Mesenchymal stem cell (in vitro differentiated cells and primary cell): Measurements from ENCODE around the gene CD248.

Experiments
- DNase-seq: peaks from one replicate; pipeline ENCODE4 v3.0.0-alpha.2; 2013
- H2AFZ ChIP-seq: one replicate; pipeline ENCODE4 v1.6.1; 2013; ENCODE audit warnings: low read depth, mild to moderate bottlenecking, control low read depth, inconsistent platforms, low read length, moderate library complexity
- H2AK5ac ChIP-seq: 2 replicates; pipeline ENCODE4 v1.6.1; 2013; ENCODE audit warnings: low read length, moderate library complexity, mild to moderate bottlenecking, inconsistent platforms; ENCODE audit not compliant: severe bottlenecking
- H2BK120ac ChIP-seq: one replicate; pipeline ENCODE4 v1.6.1; 2013; ENCODE audit warnings: low read depth, mild to moderate bottlenecking, inconsistent platforms, low read length, moderate library complexity
- H2BK12ac ChIP-seq, 2 experiments: one replicate each; pipeline ENCODE4 v1.6.1; 2013; ENCODE audit warnings: inconsistent platforms in 2 of 2, low read length in 2 of 2, mild to moderate bottlenecking in 2 of 2, moderate library complexity in 2 of 2, control low read depth in 1 of 2
- H2BK15ac ChIP-seq: one replicate; pipeline ENCODE4 v1.6.1; 2013; ENCODE audit warnings: mild to moderate bottlenecking, low read depth, inconsistent platforms; ENCODE audit not compliant: poor library complexity, severe bottlenecking
- H2BK5ac ChIP-seq: 2 replicates; pipeline ENCODE4 v1.6.1; 2013; ENCODE audit warnings: low read depth, mild to moderate bottlenecking, low read length, control low read depth, inconsistent platforms; ENCODE audit not compliant: poor library complexity, severe bottlenecking
- H3K14ac ChIP-seq, 2 experiments: one replicate each; pipeline ENCODE4 v1.6.1; 2013; ENCODE audit warnings: inconsistent platforms in 2 of 2, low read length in 2 of 2, control low read depth in 1 of 2, mild to moderate bottlenecking in 1 of 2, moderate library complexity in 1 of 2
- H3K18ac ChIP-seq, 2 experiments: one replicate each; pipeline ENCODE4 v1.6.1; 2013; ENCODE audit warnings: inconsistent platforms in 2 of 2, low read length in 2 of 2, control low read depth in 1 of 2, low read depth in 1 of 2, mild to moderate bottlenecking in 1 of 2
- H3K23ac ChIP-seq, 2 experiments: one replicate each; pipeline ENCODE4 v1.6.1; 2013; ENCODE audit warnings: inconsistent platforms in 2 of 2, low read length in 2 of 2, mild to moderate bottlenecking in 2 of 2, moderate library complexity in 2 of 2, control low read depth in 1 of 2
- H3K27ac ChIP-seq: 2 replicates; pipeline ENCODE4 v1.5.1; 2013; ENCODE audit warnings: mild to moderate bottlenecking, moderate library complexity, low read length, control low read depth, inconsistent platforms; ENCODE audit not compliant: poor library complexity, severe bottlenecking
- H3K27me3 ChIP-seq, 2 experiments: 2 replicates each; pipeline versions ENCODE4 v1.6.1 to v1.7.0; 2013; ENCODE audit warnings: low read length in 2 of 2, mild to moderate bottlenecking in 2 of 2, moderate library complexity in 2 of 2, control low read depth in 1 of 2, inconsistent platforms in 1 of 2; ENCODE audit not compliant: control insufficient read depth in 1 of 2, insufficient read depth in 1 of 2
- H3K36me3 ChIP-seq, 2 experiments: 2 replicates each; pipeline versions ENCODE4 v1.6.1 to v1.7.0; 2013; ENCODE audit warnings: low read length in 2 of 2, control low read depth in 1 of 2, inconsistent platforms in 1 of 2, low read depth in 1 of 2, mild to moderate bottlenecking in 1 of 2; ENCODE audit not compliant: insufficient read depth in 2 of 2, control insufficient read depth in 1 of 2
- H3K4ac ChIP-seq, 2 experiments: one replicate each; pipeline ENCODE4 v1.6.1; 2013; ENCODE audit warnings: inconsistent platforms in 2 of 2, low read length in 2 of 2, mild to moderate bottlenecking in 2 of 2, moderate library complexity in 2 of 2, control low read depth in 1 of 2, low read depth in 1 of 2
- H3K4me1 ChIP-seq: 2 replicates; pipeline ENCODE4 v1.6.1; 2013; ENCODE audit warnings: low read depth, low read length, control low read depth; ENCODE audit not compliant: control insufficient read depth, insufficient read depth
- H3K4me2 ChIP-seq: 2 replicates; pipeline ENCODE4 v1.6.1; 2013; ENCODE audit warnings: low read length, mild to moderate bottlenecking, inconsistent platforms; ENCODE audit not compliant: poor library complexity, severe bottlenecking
- H3K4me3 ChIP-seq, 2 experiments: 2 replicates each; pipeline versions ENCODE4 v1.5.1 to v1.7.0; 2013; ENCODE audit warnings: low read length in 2 of 2, mild to moderate bottlenecking in 2 of 2, control low read depth in 1 of 2, low read depth in 1 of 2; ENCODE audit not compliant: insufficient read depth in 1 of 2
- H3K79me1 ChIP-seq: replicated peaks from 2 replicates; pipeline ENCODE4 v1.6.1; 2013; ENCODE audit warnings: mild to moderate bottlenecking, control low read depth, low read length, inconsistent platforms; ENCODE audit not compliant: poor library complexity, severe bottlenecking
- H3K9ac ChIP-seq: 2 replicates; pipeline ENCODE4 v1.7.0; 2013; ENCODE audit warnings: mild to moderate bottlenecking, low read length, moderate library complexity
- H3K9me3 ChIP-seq: 2 replicates; pipeline ENCODE4 v1.7.0; 2013; ENCODE audit warnings: mild to moderate bottlenecking, low read length; ENCODE audit not compliant: control insufficient read depth
- H4K8ac ChIP-seq: one replicate; pipeline ENCODE4 v1.6.1; 2013; ENCODE audit warnings: inconsistent platforms, mild to moderate bottlenecking, low read length, moderate library complexity
- H4K91ac ChIP-seq: one replicate; pipeline ENCODE4 v1.6.1; 2013; ENCODE audit warnings: mild to moderate bottlenecking, low read length, inconsistent platforms
- WGBS: methylation state at CpG from one replicate; pipeline ENCODE4 v1.1.7; 2013; ENCODE audit warnings: mixed read lengths; 5-methylcytosine and 5-hydroxymethylcytosine counted together

CD248 gene

DNA sequence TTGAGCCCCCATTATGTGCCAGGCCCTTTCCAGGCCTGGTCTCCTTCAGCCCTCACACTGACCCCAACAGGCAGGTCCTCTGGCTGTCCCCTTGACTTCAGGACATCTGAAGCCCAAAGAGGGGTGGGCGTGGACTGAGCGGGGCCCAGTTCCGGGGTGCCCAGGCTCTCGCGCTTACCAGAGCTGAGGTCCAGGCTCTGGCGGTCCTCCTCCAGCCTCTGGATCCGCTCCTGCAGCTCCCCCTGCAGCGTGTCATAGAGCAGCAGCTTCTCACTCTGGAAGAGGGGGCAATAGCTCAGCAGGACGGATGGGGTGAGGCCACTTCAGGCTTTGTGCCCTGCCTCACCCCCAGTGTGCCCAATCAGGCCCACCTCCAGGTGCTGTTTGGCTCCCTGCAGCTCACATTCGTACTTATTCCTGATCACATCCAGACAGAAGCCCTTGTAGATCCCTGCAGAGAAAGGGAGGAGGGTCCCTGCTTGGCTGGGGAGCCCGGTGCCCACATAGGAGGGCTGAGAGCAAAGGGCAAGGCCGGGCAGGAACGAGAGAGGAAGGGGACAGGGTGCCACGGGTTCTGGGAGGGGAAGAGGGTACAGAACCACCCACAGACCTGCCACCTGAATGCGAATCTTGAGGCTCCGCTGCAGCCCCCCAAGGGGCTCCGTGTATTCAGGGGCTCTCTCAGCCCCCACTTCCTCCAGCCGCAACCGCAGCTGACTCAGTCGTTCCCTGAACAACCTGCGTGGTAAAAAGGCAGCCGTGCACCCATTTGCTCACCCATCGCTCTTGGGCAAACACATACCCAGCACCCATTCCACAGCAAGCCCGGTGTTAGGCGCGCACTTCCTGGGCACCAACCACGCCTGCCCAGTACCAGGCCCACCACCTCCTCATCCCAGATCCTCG is 24.0 kb upstream of the CD248 start:
- no peak overlapping the region for H2AK5ac ChIP-seq
- no peak overlapping the region for H3K4ac ChIP-seq
- no peak for DNase-seq
- no peaks in the 10 kb centered on the region for H3K9me3 ChIP-seq
- no peak overlapping the region for H2BK15ac ChIP-seq
- no peak overlapping the region for H3K14ac ChIP-seq
- H3K27ac ChIP-seq = no peak overlapping the region
- H3K23ac ChIP-seq = no peak overlapping the region
- no peak overlapping the region for H3K9ac ChIP-seq
- peaks cover 47 to 52% of the 10 kb centered on the region in 2 experiments for H3K36me3 ChIP-seq
- H2BK120ac ChIP-seq = no peak overlapping the region
- H3K79me1 ChIP-seq = peaks cover 31% of the 10 kb centered on the region
- no peak overlapping the region for H4K91ac ChIP-seq
- no peak overlapping the region for H3K4me3 ChIP-seq
- no peak overlapping the region for H2AFZ ChIP-seq
- no peak overlapping the region for H4K8ac ChIP-seq
- H3K27me3 ChIP-seq = no peaks in the 10 kb centered on the region
- peaks cover 56% of the 10 kb centered on the region for H3K4me1 ChIP-seq
- H2BK12ac ChIP-seq = no peak overlapping the region
- no peak overlapping the region for H2BK5ac ChIP-seq
- WGBS = 96% methylated on average over 26 of the region's 28 CpGs
- H3K18ac ChIP-seq = no peak overlapping the region
- H3K4me2 ChIP-seq = no peak overlapping the region

DNA sequence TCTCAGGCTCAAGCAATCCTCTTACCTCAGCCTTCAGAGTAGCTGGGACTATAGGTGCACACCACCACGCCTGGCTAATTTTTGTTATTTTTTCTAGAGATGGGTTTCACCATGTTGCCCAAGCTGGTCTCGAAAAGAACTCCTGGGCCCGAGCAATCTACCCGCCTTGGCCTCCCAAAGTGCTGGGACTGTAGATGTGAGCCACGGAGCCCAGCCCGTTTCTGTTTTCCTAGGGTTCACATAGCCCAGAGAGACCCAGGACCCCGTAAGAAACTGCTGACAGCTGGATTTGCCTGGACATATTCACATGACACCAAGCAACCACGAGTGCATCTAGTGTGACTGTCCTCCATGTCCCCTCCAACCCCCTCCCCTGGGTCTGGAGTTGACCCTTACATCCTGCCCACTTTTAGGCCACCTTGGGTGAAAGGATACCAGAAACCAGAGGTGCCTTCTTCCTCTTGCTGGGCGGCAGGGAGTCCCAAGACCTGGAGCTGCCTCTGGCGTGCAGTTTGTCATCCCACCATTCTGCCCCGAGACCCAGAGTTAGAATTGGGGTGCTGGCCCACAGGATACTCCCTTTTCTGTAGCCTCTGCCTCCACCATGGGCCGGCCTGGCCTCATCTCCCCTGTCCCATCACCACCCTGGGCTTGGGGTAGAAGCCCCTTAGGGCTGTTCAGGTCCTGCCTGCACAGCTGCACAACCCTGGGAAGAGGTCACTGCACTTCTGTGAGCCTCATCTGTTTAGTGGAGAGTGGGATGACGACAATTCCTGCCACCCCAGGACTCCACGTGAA is 23.0 kb upstream of the CD248 start:
- H2AFZ ChIP-seq = no peak overlapping the region
- no peak overlapping the region for H2BK120ac ChIP-seq
- no peak overlapping the region for H3K4me2 ChIP-seq
- WGBS = 83% methylated on average over 14 of the region's 14 CpGs
- no peaks in the 10 kb centered on the region for H3K27me3 ChIP-seq
- no peak overlapping the region for H3K4me3 ChIP-seq
- no peak overlapping the region for H3K18ac ChIP-seq
- H3K36me3 ChIP-seq = peaks cover 47 to 52% of the 10 kb centered on the region in 2 experiments
- no peak overlapping the region for H3K14ac ChIP-seq
- H3K9ac ChIP-seq = peak overlapping the region; percentile 0
- no peak overlapping the region for H2BK12ac ChIP-seq
- H3K4me1 ChIP-seq = peaks cover 57% of the 10 kb centered on the region
- no peak overlapping the region for H3K23ac ChIP-seq
- no peak overlapping the region for H3K4ac ChIP-seq
- DNase-seq = no peak
- no peaks in the 10 kb centered on the region for H3K9me3 ChIP-seq
- H3K27ac ChIP-seq = no peak overlapping the region
- H2AK5ac ChIP-seq = no peak overlapping the region
- H2BK15ac ChIP-seq = no peak overlapping the region
- H2BK5ac ChIP-seq = no peak overlapping the region
- H4K91ac ChIP-seq = no peak overlapping the region
- H4K8ac ChIP-seq = no peak overlapping the region
- peaks cover 28% of the 10 kb centered on the region for H3K79me1 ChIP-seq

DNA sequence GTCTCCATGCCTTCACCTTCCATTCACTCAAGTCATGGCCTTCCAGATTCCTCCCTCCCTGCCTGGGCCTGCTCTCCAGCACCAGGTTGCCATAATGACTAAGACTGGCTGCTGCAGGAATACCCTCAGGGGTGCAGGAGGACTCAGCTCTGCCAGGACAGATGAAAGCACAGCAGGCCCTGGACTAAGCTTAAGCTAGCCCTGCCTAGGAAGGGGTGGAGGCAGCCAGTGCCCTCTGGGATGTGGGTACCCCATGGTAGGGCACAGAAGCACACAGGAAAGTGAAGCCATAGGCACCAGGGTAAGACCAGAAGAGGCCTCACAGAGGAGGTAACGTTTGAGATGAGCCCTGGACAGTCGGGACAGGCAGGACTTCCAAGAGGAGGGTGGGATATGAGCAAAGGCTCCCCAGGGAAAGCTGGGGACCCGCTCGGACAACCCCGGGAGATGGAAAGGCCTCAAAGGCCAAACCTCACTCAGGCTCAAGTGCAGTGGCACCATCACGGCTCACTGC is 22.4 kb upstream of the CD248 start:
- Histone ChIP-seq H3K14ac (no peak overlapping the region), H3K4me1 (peaks cover 64% of the 10 kb centered on the region), H4K8ac (peak overlapping the region; percentile 24), H2BK12ac (no peak overlapping the region), H3K9ac (peak overlapping the region; percentile 0), H3K9me3 (no peaks in the 10 kb centered on the region), H3K36me3 (peaks cover 53 to 59% of the 10 kb centered on the region in 2 experiments), H3K27ac (no peak overlapping the region), H3K4ac (no peak overlapping the region), H2BK5ac (no peak overlapping the region), H2AK5ac (no peak overlapping the region), H2BK120ac (no peak overlapping the region), H3K18ac (no peak overlapping the region), H3K4me2 (no peak overlapping the region), H3K27me3 (no peaks in the 10 kb centered on the region), H3K23ac (no peak overlapping the region), H3K4me3 (no peak overlapping the region), H2AFZ (no peak overlapping the region), H3K79me1 (peaks cover 28% of the 10 kb centered on the region), H4K91ac (no peak overlapping the region), H2BK15ac (no peak overlapping the region)
- DNase-seq = no peak
- WGBS = 94% methylated on average over 5 of the region's 6 CpGs
